H1 (cell line): ENCODE results near the gene CT47A1. TPM values are rescaled to one million over a fixed set of nuclear protein-coding genes. Genes with fewer than 3 reads are reported as not detected.

Source experiments
- CTCF ChIA-PET: fragments of 300-600 bp; sonication (Branson Sonifier 250); formaldehyde crosslinking; loops from one replicate; lab custom pipeline; 2021; ENCODE audit not compliant: partially characterized antibody; lab: Charles Lee
- POLR2A ChIA-PET: fragments of 300-600 bp; sonication (Branson Sonifier 250); formaldehyde crosslinking; loops from one replicate; lab custom pipeline; 2021; ENCODE audit warnings: inconsistent platforms; ENCODE audit not compliant: partially characterized antibody; lab: Charles Lee
- DNase-seq, 2 experiments: peaks; one replicate each; pipeline versions ENCODE4 v3.0.0 to v3.0.0-alpha.2; 2010 to 2022; ENCODE audit warnings: low spot score in 2 of 2, low read depth in 1 of 2, mixed read lengths in 1 of 2
- FAIRE-seq: peaks from 2 replicates; lab custom pipeline; 2011; peaks lifted over from hg19 to GRCh38; lab: Jason Lieb, UNC
- H2AFZ ChIP-seq: 2 replicates; pipeline ENCODE4 v1.8.1; 2012; ENCODE audit warnings: low read length, inconsistent platforms
- H2AK5ac ChIP-seq: 2 replicates; pipeline ENCODE4 v1.6.1; 2013; ENCODE audit warnings: low read depth, low read length
- H2BK120ac ChIP-seq: replicated peaks from 2 replicates; pipeline ENCODE3; 2013; ENCODE audit warnings: low read depth, low read length, inconsistent platforms
- H2BK12ac ChIP-seq: 2 replicates; pipeline ENCODE4 v1.6.1; 2013; ENCODE audit warnings: low read depth, low read length
- H2BK15ac ChIP-seq: 2 replicates; pipeline ENCODE4 v1.6.1; 2013; ENCODE audit warnings: low read length
- H2BK20ac ChIP-seq: 2 replicates; pipeline ENCODE4 v1.6.1; 2013; ENCODE audit warnings: low read length
- H2BK5ac ChIP-seq: 2 replicates; pipeline ENCODE4 v1.6.1; 2013; ENCODE audit warnings: low read depth, low read length
- H3K14ac ChIP-seq: 2 replicates; pipeline ENCODE4 v1.6.1; 2013; ENCODE audit warnings: inconsistent platforms; ENCODE audit not compliant: insufficient read length
- H3K18ac ChIP-seq: 2 replicates; pipeline ENCODE4 v1.6.1; 2013; ENCODE audit warnings: low read length; ENCODE audit errors: extremely low read depth
- H3K23ac ChIP-seq: 2 replicates; pipeline ENCODE4 v1.6.1; 2013; ENCODE audit warnings: inconsistent platforms; ENCODE audit not compliant: insufficient read length
- H3K23me2 ChIP-seq: 2 replicates; pipeline ENCODE4 v1.6.1; 2013; ENCODE audit warnings: low read depth, low read length
- H3K27ac ChIP-seq: 2 replicates; pipeline ENCODE4 v1.6.1; 2011; ENCODE audit warnings: low read depth, low read length, inconsistent platforms
- H3K27me3 ChIP-seq, 4 experiments: replicated peaks in 1 of 4; 1 replicate in 1 of 4; 2 replicates in 3 of 4; pipeline versions ENCODE4 v1.6.1 to v1.8.1; 2011 to 2013; ENCODE audit warnings: low read length in 3 of 4, mild to moderate bottlenecking in 3 of 4, inconsistent platforms in 2 of 4, mixed read lengths in 2 of 4, moderate library complexity in 1 of 4; ENCODE audit not compliant: control insufficient read depth in 3 of 4, insufficient read depth in 3 of 4; ENCODE audit errors: extremely low read depth in 1 of 4
- H3K36me3 ChIP-seq, 4 experiments: 2 replicates each; pipeline versions ENCODE4 v1.6.1 to v1.8.1; 2011 to 2013; ENCODE audit warnings: mild to moderate bottlenecking in 4 of 4, low read length in 3 of 4, moderate library complexity in 2 of 4, control low read depth in 1 of 4, inconsistent platforms in 1 of 4; ENCODE audit not compliant: insufficient read depth in 4 of 4, control insufficient read depth in 2 of 4
- H3K4ac ChIP-seq: replicated peaks from 2 replicates; pipeline ENCODE3; 2013; ENCODE audit warnings: low read length, low read depth, mixed read lengths, inconsistent platforms; ENCODE audit not compliant: insufficient read length
- H3K4me1 ChIP-seq, 4 experiments: replicated peaks in 1 of 4; 1 replicate in 1 of 4; 2 replicates in 3 of 4; pipeline versions ENCODE4 v1.6.1 to v1.8.1; 2011 to 2013; ENCODE audit warnings: low read length in 3 of 4, inconsistent platforms in 2 of 4, mixed read lengths in 1 of 4; ENCODE audit not compliant: insufficient read depth in 4 of 4, control insufficient read depth in 3 of 4
- H3K4me2 ChIP-seq, 2 experiments: 2 replicates each; pipeline versions ENCODE4 v1.6.1 to v1.8.1; 2011 to 2013; ENCODE audit warnings: low read depth in 2 of 2, low read length in 2 of 2, control low read depth in 1 of 2, inconsistent platforms in 1 of 2, mild to moderate bottlenecking in 1 of 2; ENCODE audit not compliant: insufficient read depth in 1 of 2
- H3K4me3 ChIP-seq, 4 experiments: fragments of 200-600, 300-600 bp in 1 of 4; sonication (generic), shearing (Covaris generic), sonication (Bioruptor Twin) in 1 of 4; 2 replicates each; pipeline versions ENCODE4 v1.5.1 to v1.8.1; 2011 to 2016; ENCODE audit warnings: low read length in 4 of 4, low read depth in 3 of 4, control low read depth in 2 of 4, inconsistent platforms in 2 of 4, mild to moderate bottlenecking in 2 of 4, mixed read lengths in 1 of 4, moderate library complexity in 1 of 4; ENCODE audit not compliant: insufficient read depth in 2 of 4; ENCODE audit errors: extremely low read depth in 1 of 4
- H3K56ac ChIP-seq: replicated peaks from 2 replicates; pipeline ENCODE3; 2013; ENCODE audit warnings: low read depth, mild to moderate bottlenecking, mixed read lengths, low read length, inconsistent platforms; ENCODE audit not compliant: insufficient read length
- H3K79me1 ChIP-seq: 2 replicates; pipeline ENCODE4 v1.6.1; 2013; ENCODE audit warnings: low read depth, low read length, control low read depth
- H3K79me2 ChIP-seq, 2 experiments: 2 replicates each; pipeline versions ENCODE4 v1.6.1 to v1.8.1; 2012 to 2013; ENCODE audit warnings: low read length in 2 of 2, mild to moderate bottlenecking in 2 of 2, inconsistent platforms in 1 of 2; ENCODE audit not compliant: insufficient read depth in 2 of 2, control insufficient read depth in 1 of 2
- H3K9ac ChIP-seq, 4 experiments: replicated peaks in 1 of 4; 1 replicate in 1 of 4; 2 replicates in 3 of 4; pipeline versions ENCODE4 v1.6.1 to v1.8.1; 2011 to 2013; ENCODE audit warnings: low read depth in 3 of 4, low read length in 3 of 4, control low read depth in 2 of 4, mild to moderate bottlenecking in 2 of 4, moderate library complexity in 2 of 4, inconsistent platforms in 1 of 4; ENCODE audit errors: extremely low read depth in 1 of 4
- H3K9me3 ChIP-seq, 2 experiments: 2 replicates each; pipeline versions ENCODE4 v1.6.1 to v1.8.1; 2012 to 2013; ENCODE audit warnings: mild to moderate bottlenecking in 2 of 2, moderate library complexity in 2 of 2, control low read depth in 1 of 2, inconsistent platforms in 1 of 2, low read depth in 1 of 2, low read length in 1 of 2, mixed read lengths in 1 of 2; ENCODE audit not compliant: insufficient read depth in 2 of 2
- H4K20me1 ChIP-seq, 2 experiments: replicated peaks in 1 of 2; 2 replicates each; pipeline versions ENCODE3 to v1.8.1; 2011 to 2013; ENCODE audit warnings: inconsistent platforms in 2 of 2, low read length in 2 of 2, mild to moderate bottlenecking in 1 of 2; ENCODE audit not compliant: insufficient read depth in 2 of 2, control insufficient read depth in 1 of 2
- H4K5ac ChIP-seq: 2 replicates; pipeline ENCODE4 v1.6.1; 2013; ENCODE audit warnings: low read length, low read depth, mixed read lengths, inconsistent platforms; ENCODE audit not compliant: insufficient read length
- H4K8ac ChIP-seq: 2 replicates; pipeline ENCODE4 v1.8.0; 2013; ENCODE audit warnings: mild to moderate bottlenecking, moderate library complexity, low read length, inconsistent platforms; ENCODE audit not compliant: insufficient read depth; ENCODE audit errors: extremely low read depth
- H4K91ac ChIP-seq: replicated peaks from 2 replicates; pipeline ENCODE3; 2013; ENCODE audit warnings: low read length, mixed read lengths, inconsistent platforms; ENCODE audit not compliant: insufficient read length
- EGR1 ChIP-seq: IDR thresholded peaks from 2 replicates; pipeline ENCODE4 v1.6.1; 2011; ENCODE audit warnings: low read depth, low read length, borderline replicate concordance
- EP300 ChIP-seq, 2 experiments: IDR thresholded peaks; 1 replicate in 1 of 2; 2 replicates in 1 of 2; pipeline ENCODE4 v1.6.1; 2011 to 2012; ENCODE audit warnings: low read depth in 2 of 2, low read length in 2 of 2, mild to moderate bottlenecking in 2 of 2, borderline replicate concordance in 1 of 2, inconsistent platforms in 1 of 2, moderate library complexity in 1 of 2
- EZH2 ChIP-seq: fragments of 200-600 bp; sonication (generic); IDR thresholded peaks from 2 replicates; pipeline ENCODE4 v1.7.1; 2012; ENCODE audit warnings: low read depth, mild to moderate bottlenecking, moderate library complexity, low read length, inconsistent platforms; ENCODE audit not compliant: severe bottlenecking
- RBBP5 ChIP-seq: IDR thresholded peaks from 2 replicates; pipeline ENCODE4 v1.7.1; 2012; ENCODE audit warnings: low read depth, mild to moderate bottlenecking, inconsistent platforms, low read length, moderate library complexity, borderline replicate concordance
- SIN3A ChIP-seq, 2 experiments: IDR thresholded peaks in 1 of 2; conservative IDR thresholded peaks in 1 of 2; 2 replicates each; pipeline ENCODE4 v1.6.1; 2011 to 2012; ENCODE audit warnings: low read length in 2 of 2, improper control_type of control experiment in 1 of 2, low read depth in 1 of 2, mild to moderate bottlenecking in 1 of 2
- SIRT6 ChIP-seq: IDR thresholded peaks from one replicate; pipeline ENCODE4 v1.7.1; 2012; ENCODE audit warnings: low read length, inconsistent platforms
- SP1 ChIP-seq: IDR thresholded peaks from 2 replicates; pipeline ENCODE4 v1.6.1; 2011; ENCODE audit warnings: low read depth, low read length
- TBP ChIP-seq: IDR thresholded peaks from 2 replicates; pipeline ENCODE4 v1.6.1; 2011; ENCODE audit warnings: low read depth, low read length, improper control_type of control experiment
- TCF12 ChIP-seq: IDR thresholded peaks from 2 replicates; pipeline ENCODE4 v1.6.1; 2011; ENCODE audit warnings: low read depth, mild to moderate bottlenecking, low read length
- YY1 ChIP-seq: IDR thresholded peaks from 2 replicates; pipeline ENCODE4 v1.6.1; 2011; ENCODE audit warnings: low read depth, mild to moderate bottlenecking, low read length
- WGBS, 2 experiments: shearing (Covaris generic) in 1 of 2; methylation state at CpG; one replicate each; pipeline versions ENCODE4 v1.1.6 to v1.1.7; 2013 to 2015; ENCODE audit warnings: low lambda C conversion rate in 2 of 2, mixed read lengths in 2 of 2, inconsistent platforms in 1 of 2, low coverage in 1 of 2, missing lambda C conversion rate in 1 of 2; ENCODE audit not compliant: insufficient replicate concordance in 2 of 2, insufficient coverage in 1 of 2, insufficient read length in 1 of 2; ENCODE audit errors: extremely low coverage in 1 of 2, missing lambda C conversion rate in 1 of 2; 5-methylcytosine and 5-hydroxymethylcytosine counted together
- polyA plus RNA-seq, 7 experiments: library from polyadenylated mRNA; depleted of rRNA in 3 of 7; stranded (reverse) in 5 of 7; unstranded in 2 of 7; fragments of >200 nt in 5 of 7; fragments of 200-250 nt in 2 of 7; gene quantifications; 1 replicate in 5 of 7; 2 replicates in 1 of 7; 4 replicates in 1 of 7; pipeline versions ENCODE4 v1.2.1 to v1.2.3, GENCODE V29; 2011 to 2013; ENCODE audit warnings: missing spikeins in 2 of 7, mixed read lengths in 2 of 7
- total RNA-seq: library from RNA; stranded (reverse); fragmentation: NEBNext Ultra II Directional; extraction: Animal tissue kit (Norgen Biotek cat#: 25700); gene quantifications from 2 replicates; pipeline ENCODE4 v1.2.1, GENCODE V29; 2021
- TF ChIP-seq, protein P1 (sequence below): IDR thresholded peaks from 2 replicates; pipeline ENCODE4 v1.6.1; 2012; ENCODE audit warnings: low read length, inconsistent platforms
- TF ChIP-seq, protein P2 (sequence below): IDR thresholded peaks from 2 replicates; pipeline ENCODE4 v1.6.1; 2011; ENCODE audit warnings: low read length, improper control_type of control experiment

The CT47A1 gene
- total and polyA plus RNA-seq, 2 of the 8 experiments (the other 6 are each of a cell fraction or from before 2014, with no cell fraction given), result not detected

- no peaks in the 10 kb centered on the region for H3K27me3 ChIP-seq
- no peaks in the 10 kb centered on the region for H3K79me1 ChIP-seq
- no peaks in the 10 kb centered on the region for H3K23me2 ChIP-seq
- no peak overlapping the region for H4K91ac ChIP-seq
- H3K4ac ChIP-seq, result no peak overlapping the region
- no peak overlapping the region for H2AFZ ChIP-seq
- H2BK5ac ChIP-seq, result no peak overlapping the region
- FAIRE-seq (no peak), DNase-seq (no peak)
- no peak overlapping the region for H4K8ac ChIP-seq
- no peak overlapping the region for H2BK12ac ChIP-seq
- H2BK120ac ChIP-seq, result no peak overlapping the region
- no peak overlapping the region for H3K23ac ChIP-seq
- POLR2A ChIA-PET, result no interaction called here
- H3K56ac ChIP-seq, result no peak overlapping the region
- H4K20me1 ChIP-seq, result no peaks in the 10 kb centered on the region
- 100% methylated on average over 1 of the region's 4 CpGs; no CpG with 5 or more reads in 1 of the 2 experiments for WGBS, 2 experiments
- no peak overlapping the region for H4K5ac ChIP-seq
- no peaks in the 10 kb centered on the region for H3K4me1 ChIP-seq
- H3K4me3 ChIP-seq, result no peak overlapping the region
- H3K18ac ChIP-seq, result no peak overlapping the region
- no peak overlapping the region for H3K27ac ChIP-seq
- H2BK20ac ChIP-seq, result no peak overlapping the region
- no peak overlapping the region for H3K4me2 ChIP-seq
- H2AK5ac ChIP-seq, result no peak overlapping the region
- no peak overlapping the region for H3K9ac ChIP-seq
- CTCF ChIA-PET, result no interaction called here
- no peak overlapping the region for H2BK15ac ChIP-seq
- H3K36me3 ChIP-seq, result no peaks in the 10 kb centered on the region
- no peak overlapping the region for H3K14ac ChIP-seq
- H3K9me3 ChIP-seq, result peaks cover 14 to 25% of the 10 kb centered on the region in 2 experiments
- H3K79me2 ChIP-seq, result no peaks in the 10 kb centered on the region
- no peak for TF ChIP-seq RBBP5
- TF ChIP-seq SIRT6, result no peak
- no peak for TF ChIP-seq YY1
- TF ChIP-seq SIN3A (conservative IDR thresholded peaks at IDR 0.05 in 1 of 2, IDR thresholded peaks at IDR 0.05 in 1 of 2; ENCODE audit: low read depth in 1 of 2, low read length in 2 of 2), result no peak
- TF ChIP-seq, protein P1, sequence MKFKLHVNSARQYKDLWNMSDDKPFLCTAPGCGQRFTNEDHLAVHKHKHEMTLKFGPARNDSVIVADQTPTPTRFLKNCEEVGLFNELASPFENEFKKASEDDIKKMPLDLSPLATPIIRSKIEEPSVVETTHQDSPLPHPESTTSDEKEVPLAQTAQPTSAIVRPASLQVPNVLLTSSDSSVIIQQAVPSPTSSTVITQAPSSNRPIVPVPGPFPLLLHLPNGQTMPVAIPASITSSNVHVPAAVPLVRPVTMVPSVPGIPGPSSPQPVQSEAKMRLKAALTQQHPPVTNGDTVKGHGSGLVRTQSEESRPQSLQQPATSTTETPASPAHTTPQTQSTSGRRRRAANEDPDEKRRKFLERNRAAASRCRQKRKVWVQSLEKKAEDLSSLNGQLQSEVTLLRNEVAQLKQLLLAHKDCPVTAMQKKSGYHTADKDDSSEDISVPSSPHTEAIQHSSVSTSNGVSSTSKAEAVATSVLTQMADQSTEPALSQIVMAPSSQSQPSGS, result no peak
- TF ChIP-seq, protein P2, sequence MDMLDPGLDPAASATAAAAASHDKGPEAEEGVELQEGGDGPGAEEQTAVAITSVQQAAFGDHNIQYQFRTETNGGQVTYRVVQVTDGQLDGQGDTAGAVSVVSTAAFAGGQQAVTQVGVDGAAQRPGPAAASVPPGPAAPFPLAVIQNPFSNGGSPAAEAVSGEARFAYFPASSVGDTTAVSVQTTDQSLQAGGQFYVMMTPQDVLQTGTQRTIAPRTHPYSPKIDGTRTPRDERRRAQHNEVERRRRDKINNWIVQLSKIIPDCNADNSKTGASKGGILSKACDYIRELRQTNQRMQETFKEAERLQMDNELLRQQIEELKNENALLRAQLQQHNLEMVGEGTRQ, result no peak
- TF ChIP-seq TCF12, result no peak
- TF ChIP-seq EGR1, result no peak
- no peak for TF ChIP-seq SP1
- no peak for TF ChIP-seq EP300 (IDR thresholded peaks at IDR 0.05; ENCODE audit: borderline replicate concordance in 1 of 2, low read depth in 2 of 2, low read length in 2 of 2)
- no peak for TF ChIP-seq TBP
- no peak for TF ChIP-seq EZH2
These were observed 44.5 kb upstream of the CT47A1 start for GRCh38 chrX:121030083-121030482.
